Measurements from ENCODE around the gene TPRKB.

DNA sequence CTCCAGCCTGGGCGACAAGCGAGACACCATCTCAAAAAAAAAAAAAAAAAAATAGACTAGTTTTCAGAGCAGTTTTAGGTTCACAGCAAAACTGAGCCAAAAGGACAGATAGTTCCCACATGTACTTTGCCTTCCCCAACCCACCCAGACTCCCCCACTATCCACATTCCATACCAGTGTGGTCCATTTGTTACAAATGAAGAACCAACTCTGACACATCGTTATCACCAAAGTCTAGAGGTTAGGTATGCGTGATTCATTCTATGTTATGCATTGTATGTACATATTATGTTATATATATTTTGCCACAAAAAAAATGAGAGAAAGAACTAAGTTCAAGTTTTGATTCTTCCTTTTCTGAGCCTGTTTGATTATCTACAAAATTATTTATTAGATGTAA, 39.2 kb upstream of the TPRKB start:
- TF ChIP-seq, protein P1, sequence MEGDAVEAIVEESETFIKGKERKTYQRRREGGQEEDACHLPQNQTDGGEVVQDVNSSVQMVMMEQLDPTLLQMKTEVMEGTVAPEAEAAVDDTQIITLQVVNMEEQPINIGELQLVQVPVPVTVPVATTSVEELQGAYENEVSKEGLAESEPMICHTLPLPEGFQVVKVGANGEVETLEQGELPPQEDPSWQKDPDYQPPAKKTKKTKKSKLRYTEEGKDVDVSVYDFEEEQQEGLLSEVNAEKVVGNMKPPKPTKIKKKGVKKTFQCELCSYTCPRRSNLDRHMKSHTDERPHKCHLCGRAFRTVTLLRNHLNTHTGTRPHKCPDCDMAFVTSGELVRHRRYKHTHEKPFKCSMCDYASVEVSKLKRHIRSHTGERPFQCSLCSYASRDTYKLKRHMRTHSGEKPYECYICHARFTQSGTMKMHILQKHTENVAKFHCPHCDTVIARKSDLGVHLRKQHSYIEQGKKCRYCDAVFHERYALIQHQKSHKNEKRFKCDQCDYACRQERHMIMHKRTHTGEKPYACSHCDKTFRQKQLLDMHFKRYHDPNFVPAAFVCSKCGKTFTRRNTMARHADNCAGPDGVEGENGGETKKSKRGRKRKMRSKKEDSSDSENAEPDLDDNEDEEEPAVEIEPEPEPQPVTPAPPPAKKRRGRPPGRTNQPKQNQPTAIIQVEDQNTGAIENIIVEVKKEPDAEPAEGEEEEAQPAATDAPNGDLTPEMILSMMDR (IDR thresholded peaks at IDR 0.05; ENCODE audit: borderline replicate concordance, extremely low read depth, low read length, poor library complexity, severe bottlenecking) = no peak
- no peak for TF ChIP-seq EZH2 (IDR thresholded peaks at IDR 0.05; ENCODE audit: borderline replicate concordance, low read depth, low read length, severe bottlenecking)
